HTR-8/SVneo (cell line): ENCODE results near the gene OTUD1.
A peak's percentile ranks its signal among the peaks of the same experiment; 100 is the strongest.

Experiments
- DNase-seq: peaks from one replicate; pipeline ENCODE4 v3.0.0; 2011; ENCODE audit warnings: low spot score, mixed read lengths; ENCODE audit not compliant: insufficient read length
- FAIRE-seq: peaks from 2 replicates; lab custom pipeline; 2011; peaks lifted over from hg19 to GRCh38; lab: Jason Lieb, UNC

The OTUD1 gene

DNA sequence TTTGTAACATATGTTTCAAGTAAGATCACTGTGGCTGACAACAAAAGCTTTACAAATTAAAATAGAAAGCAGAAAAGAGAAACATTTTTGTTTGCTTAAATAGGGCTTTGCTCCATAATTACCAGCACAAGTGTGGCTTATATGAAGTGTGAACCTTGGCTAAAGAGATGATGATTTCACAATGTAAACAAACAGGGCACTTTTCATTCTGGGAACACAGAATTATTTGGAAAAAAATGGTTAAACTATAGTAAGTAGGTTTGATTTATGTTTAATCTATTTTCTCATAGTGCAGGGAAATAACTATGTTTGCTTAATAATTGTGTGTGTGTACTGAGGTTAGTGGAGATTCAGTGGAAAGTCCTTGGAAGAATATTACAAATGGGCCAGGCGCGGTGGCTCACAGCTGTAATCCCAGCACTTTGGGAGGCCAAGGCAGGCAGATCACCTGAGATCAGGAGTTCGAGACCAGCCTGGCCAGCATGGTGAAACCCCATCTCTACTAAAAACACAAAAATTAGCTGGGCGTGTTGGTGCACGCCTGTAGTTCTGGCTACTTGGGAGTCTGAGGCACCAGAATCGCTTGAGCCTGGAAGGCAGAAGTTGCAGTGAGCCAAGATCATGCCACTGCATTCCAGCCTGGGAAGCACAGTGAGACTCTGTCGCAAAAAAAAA, 19.1 kb upstream of the OTUD1 start:
- DNase-seq (no peak), FAIRE-seq (no peak)

DNA sequence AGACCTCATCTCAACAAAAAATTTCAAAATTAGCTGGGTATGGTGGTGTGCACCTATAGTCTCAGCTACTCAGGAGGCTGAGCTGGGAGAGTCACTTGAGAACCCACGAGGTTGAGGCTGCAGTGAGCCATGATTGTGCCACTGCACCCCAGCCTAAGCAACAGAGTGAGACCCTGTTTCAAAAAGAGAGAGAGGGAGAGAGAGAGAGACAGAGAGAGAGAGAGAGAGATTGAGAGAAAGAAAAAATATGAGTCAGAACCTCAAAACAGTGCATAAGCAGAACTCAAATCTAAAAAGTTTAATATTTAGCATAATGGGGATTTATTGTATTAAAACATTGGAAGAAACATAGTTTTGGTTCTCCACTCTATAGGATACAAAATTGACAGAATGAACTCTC, 17.5 kb upstream of the OTUD1 start:
- no peak for DNase-seq
- FAIRE-seq: no peak

DNA sequence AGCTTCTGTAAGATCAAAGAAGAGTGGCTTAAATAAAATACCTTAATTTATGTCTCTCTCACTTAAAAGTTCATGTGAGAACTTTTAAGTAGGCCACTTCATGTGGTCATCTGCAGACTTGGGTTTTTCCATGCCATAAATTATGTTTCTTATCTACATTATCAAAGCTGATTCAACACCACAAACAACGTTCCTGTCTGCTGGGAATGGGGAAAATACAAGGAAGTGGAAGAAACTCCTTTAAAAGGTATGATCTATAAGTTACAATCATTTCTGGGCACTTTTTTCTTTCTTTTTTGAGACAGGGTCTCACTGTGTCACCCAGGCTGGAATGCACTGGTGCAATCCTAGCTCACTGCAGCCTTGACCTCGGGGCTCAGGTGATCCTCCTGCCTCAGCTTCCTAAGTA, 16.9 kb upstream of the OTUD1 start:
- DNase-seq: no peak
- FAIRE-seq: no peak

DNA sequence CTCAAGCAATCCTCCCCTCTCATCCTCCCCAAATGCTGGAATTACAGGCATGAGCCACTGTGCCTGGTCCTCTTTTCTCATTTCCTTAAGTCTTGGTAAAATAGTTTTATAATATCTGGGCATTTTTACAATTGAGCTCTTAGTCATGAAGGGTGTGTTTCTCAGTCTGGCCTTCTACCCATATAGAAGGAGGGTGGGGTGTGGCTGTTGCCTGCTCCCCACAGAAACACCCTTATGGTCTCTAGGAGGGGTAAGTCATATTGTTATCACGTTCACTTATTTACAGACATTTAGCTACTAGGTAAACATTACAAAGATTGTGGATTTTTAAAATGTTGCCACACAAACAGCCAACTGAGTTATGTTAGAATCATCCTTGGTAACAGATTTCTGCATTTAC, 6.7 kb upstream of the OTUD1 start:
- DNase-seq: no peak
- FAIRE-seq: no peak

DNA sequence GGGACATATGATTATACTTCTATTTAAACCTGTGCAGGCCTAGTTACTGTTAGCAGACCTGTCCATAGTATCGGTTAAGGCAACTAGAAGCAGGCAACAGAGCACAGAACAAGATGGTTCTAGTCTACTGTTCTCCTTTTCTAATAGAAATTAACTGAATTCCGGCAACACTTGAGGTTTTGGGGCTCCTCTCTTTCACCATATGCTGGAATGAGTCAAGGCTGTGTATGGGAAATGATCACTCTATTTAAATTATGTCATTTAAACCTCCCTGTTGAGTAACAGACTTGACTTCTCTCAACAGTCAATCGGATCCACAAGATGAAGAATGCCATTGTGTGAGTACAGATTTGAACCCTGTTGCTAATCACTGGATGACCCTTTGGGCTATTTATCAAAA, 6.2 kb upstream of the OTUD1 start:
- FAIRE-seq (no peak), DNase-seq (no peak)

DNA sequence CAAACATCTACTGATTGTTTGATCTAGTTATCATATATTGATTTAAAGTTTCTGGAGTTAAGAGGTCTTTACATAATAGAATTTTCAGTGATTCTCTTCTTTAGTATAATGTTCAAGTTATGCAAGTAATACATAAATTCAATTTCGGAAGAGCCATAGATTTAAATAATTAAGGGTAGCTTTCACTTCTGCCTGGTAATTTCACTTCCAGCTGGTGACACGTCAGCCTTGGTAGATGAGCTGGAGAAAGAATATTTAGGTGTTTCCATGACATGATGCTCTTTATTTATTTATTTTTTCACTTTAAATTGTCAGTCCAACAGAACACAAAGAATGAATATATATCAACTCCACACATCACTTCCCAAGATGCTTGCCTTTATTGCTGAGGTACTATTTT, 5.2 kb upstream of the OTUD1 start:
- DNase-seq (no peak), FAIRE-seq (no peak)

DNA sequence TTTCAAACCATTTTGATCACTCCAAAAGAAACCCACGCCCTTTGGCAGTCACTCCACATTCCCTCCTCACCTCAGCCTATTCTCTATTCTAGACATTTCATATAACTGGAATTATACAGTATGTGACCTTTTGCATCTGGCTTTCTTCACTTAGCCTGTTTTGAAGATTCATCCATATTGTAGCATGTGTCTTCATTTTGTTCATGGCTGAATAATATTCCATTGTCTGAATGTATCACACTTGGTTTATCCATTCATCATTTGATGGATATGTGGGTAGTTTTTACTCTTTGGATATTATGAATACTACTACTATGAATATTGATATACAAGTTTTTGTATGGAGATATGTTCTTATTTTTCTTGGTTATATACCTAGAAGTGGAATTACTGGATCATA, 3.5 kb upstream of the OTUD1 start:
- FAIRE-seq (no peak), DNase-seq (no peak)

DNA sequence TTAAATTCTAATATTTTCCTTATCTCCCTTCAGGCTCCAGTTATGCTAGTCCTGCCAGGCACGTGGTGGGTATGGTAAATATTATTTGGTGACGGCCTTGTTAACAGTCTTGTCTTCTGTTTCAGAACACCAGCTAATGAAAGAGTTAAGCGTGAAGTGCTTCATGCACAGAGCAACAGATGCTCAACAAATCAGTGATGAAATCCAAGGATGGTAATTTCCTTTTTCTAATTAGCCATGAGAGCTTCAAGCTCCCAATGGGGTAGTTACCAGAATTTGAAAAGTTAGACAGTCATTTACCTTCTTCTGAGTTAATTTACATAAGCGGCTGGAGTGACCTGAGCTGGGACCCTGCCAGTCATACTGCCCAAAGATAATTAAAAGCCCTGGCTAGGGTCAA, 1.9 kb upstream of the OTUD1 start:
- DNase-seq (no peak), FAIRE-seq (no peak)

DNA sequence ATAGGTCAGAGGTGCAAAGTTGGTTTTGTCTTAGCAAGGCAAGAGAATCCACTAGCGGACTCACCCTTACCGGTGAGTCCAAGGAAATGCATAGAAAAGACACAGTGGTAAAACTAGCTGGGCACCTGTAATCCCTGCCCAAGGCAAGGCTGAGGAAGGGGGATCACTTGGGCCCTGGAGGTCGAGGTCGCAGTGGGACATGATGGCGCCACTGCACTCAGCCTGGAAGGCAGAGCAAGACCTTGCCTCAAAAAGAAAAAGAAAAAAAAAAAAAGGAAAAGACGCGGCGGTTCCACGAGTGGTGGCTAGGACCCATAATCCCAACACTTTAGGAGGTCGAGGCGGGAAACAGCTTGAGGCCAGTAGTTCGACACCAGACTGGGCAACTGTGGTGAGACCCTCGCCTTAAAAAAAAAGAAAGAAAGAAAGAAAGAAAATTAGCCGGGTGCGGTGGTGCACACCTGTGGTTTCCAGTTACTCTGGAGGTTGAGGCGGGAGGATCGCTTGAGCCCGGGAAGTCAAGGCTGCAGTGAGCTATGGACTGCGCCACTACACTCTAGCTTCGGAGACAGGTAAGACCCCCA, 820 bp upstream of the OTUD1 start:
- DNase-seq (no peak), FAIRE-seq (no peak)

DNA sequence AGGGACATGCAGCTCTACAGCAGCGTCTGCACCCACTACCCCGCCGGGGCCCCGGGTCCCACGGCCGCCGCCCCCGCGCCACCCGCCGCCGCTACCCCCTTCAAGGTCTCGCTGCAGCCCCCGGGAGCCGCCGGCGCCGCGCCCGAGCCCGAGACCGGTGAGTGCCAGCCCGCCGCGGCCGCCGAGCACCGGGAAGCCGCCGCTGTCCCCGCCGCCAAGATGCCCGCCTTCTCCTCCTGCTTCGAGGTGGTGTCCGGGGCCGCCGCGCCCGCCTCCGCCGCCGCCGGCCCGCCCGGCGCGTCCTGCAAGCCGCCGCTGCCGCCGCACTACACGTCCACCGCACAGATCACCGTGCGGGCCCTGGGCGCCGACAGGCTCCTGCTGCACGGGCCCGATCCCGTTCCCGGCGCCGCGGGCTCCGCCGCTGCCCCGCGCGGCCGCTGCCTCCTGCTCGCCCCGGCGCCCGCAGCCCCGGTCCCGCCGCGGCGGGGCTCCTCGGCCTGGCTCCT, 631 bp downstream of the OTUD1 start:
- DNase-seq (no peak), FAIRE-seq (no peak)

DNA sequence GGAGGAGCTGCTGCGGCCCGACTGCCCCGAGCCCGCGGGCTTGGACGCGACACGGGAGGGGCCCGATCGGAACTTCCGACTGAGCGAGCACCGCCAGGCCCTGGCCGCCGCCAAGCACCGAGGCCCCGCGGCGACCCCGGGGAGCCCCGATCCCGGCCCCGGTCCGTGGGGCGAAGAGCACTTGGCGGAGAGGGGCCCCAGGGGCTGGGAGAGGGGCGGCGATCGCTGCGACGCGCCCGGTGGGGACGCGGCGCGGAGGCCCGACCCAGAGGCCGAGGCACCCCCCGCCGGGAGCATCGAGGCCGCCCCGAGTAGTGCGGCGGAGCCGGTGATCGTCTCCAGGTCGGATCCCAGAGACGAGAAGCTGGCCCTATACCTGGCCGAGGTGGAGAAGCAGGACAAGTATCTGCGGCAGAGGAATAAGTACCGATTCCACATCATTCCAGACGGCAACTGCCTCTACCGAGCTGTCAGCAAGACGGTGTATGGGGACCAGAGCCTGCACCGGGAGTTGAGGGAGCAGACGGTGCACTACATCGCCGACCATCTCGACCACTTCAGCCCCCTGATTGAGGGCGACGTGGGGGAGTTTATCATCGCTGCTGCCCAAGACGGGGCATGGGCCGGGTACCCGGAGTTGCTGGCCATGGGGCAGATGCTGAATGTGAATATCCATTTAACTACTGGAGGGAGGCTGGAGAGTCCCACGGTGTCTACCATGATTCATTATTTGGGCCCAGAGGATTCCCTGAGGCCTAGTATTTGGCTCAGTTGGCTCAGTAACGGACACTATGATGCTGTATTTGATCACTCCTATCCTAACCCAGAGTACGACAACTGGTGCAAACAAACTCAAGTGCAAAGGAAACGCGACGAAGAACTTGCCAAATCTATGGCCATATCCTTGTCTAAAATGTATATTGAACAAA, 1.4 kb downstream of the OTUD1 start:
- FAIRE-seq (peak; percentile 46), DNase-seq (no peak)

DNA sequence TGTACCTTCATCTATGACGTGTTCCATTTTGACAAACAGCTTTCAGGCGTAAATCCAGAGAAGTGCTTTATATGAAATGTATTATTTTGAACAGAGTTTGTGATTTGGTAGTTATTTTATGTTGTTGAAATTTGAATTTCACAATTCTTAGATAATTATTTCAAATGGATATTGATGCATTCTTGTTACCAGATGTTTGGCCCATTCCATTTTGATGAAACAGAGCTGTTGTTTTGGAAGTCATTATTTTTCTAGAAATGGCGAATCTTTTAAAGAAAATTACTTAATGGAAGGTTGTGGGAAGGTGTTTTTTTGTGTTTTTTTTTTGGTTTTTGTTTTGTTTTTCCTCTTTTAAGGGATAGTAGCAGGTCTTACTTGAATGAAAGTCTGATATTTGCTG, 2.4 kb downstream of the OTUD1 start:
- DNase-seq: no peak

DNA sequence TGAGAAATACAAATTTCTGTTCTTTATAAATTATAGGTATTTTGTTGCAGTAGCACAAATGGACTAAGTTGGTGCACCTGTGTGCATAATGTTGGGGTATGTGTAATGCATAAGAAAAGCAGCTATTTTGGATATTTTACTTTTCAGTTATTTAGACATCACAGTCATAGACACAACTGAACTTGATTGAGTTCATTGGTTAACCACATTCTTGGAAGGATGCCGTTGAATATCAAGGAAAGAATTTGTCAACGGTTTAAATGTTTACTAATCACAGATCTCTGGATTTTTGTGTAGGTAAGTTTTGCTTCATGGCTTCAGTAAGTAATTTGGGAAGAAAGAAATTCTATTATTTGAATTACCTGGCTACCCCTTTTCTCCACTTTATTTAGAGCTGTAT, 4.1 kb downstream of the OTUD1 start:
- DNase-seq: no peak
- no peak for FAIRE-seq

More for the DNA sequence above, 2.4 kb downstream of the OTUD1 start:
- FAIRE-seq: no peak

DNA sequence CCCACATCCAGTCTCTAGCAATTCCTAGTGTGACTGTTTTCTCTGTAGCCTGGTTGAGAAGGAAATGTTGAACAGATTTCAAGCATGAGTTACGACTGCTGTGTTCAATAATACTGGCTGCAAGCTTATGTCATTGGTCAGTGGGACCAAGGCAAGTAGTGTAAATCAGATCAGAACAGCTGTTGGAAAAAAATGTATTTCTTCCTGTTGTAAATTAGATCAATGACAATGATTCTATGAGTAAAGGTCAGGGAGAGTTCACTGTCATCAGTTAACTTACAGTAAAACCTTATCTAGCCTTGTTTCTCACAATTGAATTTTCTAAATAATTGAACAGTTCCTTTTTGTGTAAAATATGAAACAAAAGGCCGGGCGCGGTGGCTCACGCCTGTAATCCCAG, 6.7 kb downstream of the OTUD1 start:
- DNase-seq (no peak), FAIRE-seq (peak; percentile 20)

DNA sequence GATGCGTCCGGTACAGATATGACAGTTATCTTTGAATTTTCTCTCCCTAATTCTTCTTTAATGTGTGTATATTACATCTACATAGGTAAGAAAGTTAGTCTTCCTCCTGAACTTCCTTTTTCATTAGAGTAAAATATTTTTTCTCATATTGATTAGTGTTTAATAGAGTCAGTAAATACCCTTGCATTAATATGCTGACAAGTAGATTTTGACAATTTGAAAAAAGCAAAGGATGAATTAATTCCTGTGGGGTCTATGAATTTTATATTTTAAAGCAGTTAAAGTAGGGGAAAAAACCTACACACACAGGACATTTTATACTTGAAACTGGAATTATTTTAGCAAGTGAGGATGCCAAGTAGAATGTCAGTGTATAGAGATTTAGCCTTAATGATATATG, 9.4 kb downstream of the OTUD1 start:
- DNase-seq (no peak), FAIRE-seq (no peak)

DNA sequence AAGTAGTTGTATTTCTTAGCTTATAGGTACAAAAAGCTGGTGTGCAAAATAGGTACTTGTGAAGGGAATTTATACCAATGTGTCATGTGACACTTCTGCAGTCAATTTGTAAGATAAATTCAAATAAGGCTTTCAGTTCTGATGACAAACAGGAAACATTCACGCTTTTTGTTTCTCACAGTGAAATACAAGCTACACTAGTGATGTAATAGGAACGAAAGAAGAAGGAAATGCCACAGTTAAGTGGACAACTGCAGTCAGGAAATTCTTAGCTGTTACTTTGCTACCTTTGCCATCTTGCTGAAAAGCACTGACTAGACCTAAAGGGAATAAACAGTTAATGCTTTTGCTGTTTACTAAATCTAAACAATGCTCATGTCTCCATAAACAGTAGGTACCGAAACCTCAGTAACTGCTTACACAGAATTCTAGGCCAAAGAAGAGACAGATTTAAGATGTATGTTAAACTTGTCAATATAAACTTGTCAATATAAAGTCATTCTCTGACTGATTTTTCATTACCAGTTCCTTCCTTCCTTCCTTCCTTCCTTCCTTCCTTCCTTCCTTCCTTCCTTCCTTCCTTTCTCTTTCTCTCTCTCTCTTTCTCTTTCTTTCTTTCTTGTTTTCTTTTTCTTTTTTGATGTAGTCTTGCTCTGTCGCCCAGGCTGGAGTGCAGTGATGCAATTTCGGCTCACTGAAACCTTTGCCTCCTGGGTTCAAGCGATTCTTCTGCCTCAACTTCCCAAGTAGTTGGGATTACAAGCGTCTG, 10.1 kb downstream of the OTUD1 start:
- DNase-seq: peak; percentile 18
- FAIRE-seq: no peak

DNA sequence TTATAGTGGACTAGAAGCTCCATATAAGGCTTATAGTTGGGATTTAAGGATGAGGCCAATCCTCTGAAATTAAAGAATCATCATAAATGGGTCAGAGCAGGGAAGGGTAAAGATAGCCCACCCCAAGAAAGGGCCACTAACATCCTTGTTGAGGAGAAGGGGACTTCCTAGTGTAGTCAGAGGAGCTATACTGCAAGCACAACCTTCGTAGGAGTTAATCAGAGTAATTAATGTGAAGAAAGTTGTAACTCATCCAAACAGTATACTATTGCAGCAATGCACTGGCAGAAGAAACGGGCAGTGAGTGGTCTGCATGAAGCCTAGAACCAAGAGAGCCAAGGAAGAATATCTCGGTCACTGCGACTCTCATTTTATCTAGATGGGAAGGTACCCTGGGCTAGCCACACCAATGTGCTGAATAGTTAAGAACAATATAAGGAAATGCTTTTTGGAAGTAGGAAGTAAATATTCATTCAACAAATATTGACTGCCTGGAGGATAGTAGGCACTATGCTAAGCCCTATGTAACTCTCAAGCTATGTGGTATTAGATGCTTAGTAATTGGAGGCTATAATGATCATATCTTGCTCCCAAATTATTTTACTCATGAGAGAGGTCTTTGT, 13.3 kb downstream of the OTUD1 start:
- no peak for DNase-seq
- no peak for FAIRE-seq

DNA sequence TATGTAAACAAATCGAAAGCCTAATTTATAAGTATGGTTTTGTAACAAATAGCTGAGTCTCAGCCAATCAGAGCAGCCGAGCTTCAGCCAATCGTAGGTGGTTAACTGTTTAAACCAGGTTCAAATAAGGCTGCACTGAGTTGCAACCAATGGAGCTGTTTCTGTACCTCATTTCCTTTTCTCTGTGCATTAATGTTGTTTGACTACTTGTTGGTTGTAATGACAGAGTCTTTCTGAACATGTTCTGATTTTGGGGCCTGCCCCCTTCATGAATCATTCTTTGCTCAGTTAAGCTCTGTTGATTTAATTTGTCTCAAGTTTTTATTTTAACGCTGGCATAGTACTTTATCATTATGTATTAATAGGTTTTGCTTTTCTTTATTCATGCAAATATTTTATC, 14.6 kb downstream of the OTUD1 start:
- DNase-seq (no peak), FAIRE-seq (no peak)

DNA sequence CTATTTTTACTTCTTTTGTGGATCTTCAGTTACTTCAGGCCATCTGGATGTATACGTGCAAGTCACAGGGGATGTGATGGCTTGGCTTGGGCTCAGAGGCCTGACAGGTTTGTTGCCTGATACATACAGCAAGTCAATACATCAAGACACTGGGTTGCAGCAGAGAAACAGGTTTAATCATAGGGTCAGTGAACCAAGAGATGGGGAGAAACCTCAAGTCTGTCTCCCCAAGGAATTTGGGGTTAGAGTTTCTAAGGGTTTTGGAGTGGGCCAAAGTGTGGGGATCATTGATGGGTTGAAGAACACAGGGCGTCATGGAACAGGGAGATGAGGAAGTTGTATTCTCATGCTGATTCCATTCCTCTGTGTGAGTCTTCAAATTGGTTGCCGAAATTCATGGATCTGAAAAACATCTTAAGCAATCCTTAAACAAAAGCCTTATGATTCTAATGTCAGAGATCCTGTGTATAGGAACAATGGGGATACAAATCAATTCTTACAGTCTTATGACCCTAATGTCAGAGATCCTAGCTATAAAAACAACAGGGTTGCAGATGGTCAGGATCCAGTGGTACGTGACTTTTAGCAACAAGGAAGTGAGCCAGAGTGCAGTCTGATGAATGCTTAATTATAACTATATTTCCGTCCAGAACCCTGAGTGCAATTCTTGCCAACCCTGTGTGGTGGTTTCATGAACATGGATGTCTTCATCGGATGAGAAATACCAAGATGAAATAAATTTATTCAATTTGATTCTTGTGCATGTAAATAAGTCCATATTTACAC, 18.9 kb downstream of the OTUD1 start:
- DNase-seq (no peak), FAIRE-seq (no peak)
